HCT116 (cell line): ENCODE measurements around the gene CERS4. TPM values are rescaled to one million over a fixed set of nuclear protein-coding genes. Genes with fewer than 3 reads are reported as not detected.

ENCODE experiments used
- ATAC-seq: fragments of 200-7000 bp; cut with Tn5 transposase; 2 replicates; pipeline ENCODE4 v1.9.1; 2020; ENCODE audit warnings: mild to moderate bottlenecking, moderate library complexity
- BruUV-seq: library from RNA; stranded (reverse); fragments of 400-500 nt; replicated peaks from 2 replicates; lab custom pipeline; 2021; lab: Mats Ljungman, UMichigan
- CTCF ChIA-PET: fragments of 300-600 bp; sonication (Branson Sonifier 250); formaldehyde crosslinking; loops from one replicate; lab custom pipeline; 2021; ENCODE audit warnings: antibody characterized with exemption; lab: Charles Lee
- POLR2A ChIA-PET: fragments of 300-600, 350-600 bp; sonication (Branson Sonifier 250); formaldehyde crosslinking; loops from one replicate; lab custom pipeline; 2021; ENCODE audit warnings: antibody characterized with exemption; lab: Charles Lee
- RAD21 ChIA-PET, 2 experiments: fragments of 300-600 bp; sonication (Branson Sonifier 250); formaldehyde crosslinking; loops; one replicate each; lab custom pipeline; 2023; ENCODE audit warnings: low total read pairs in 2 of 2; ENCODE audit not compliant: uncharacterized antibody in 2 of 2, unreplicated experiment in 2 of 2, low non-redundant PET in 1 of 2; lab: Charles Lee
- DNase-seq: peaks from one replicate; pipeline ENCODE4 v3.0.0-alpha.2; 2010; ENCODE audit warnings: low read depth, low spot score
- H2AFZ ChIP-seq: fragments of 200-600 bp; shearing (Covaris generic), sonication (generic); 2 replicates; pipeline ENCODE4 v1.6.1; 2017; ENCODE audit warnings: low read depth, mixed run types, mixed read lengths, antibody characterized with exemption, low read length; ENCODE audit not compliant: poor library complexity, severe bottlenecking
- H3K27ac ChIP-seq: 2 replicates; pipeline ENCODE4 v1.5.1; 2012; ENCODE audit warnings: low read depth, low read length
- H3K27me3 ChIP-seq: fragments of 200-600 bp; sonication (generic); 2 replicates; pipeline ENCODE4 v1.6.1; 2016; ENCODE audit warnings: mixed run types, low read length, mixed read lengths; ENCODE audit not compliant: insufficient read depth
- H3K36me3 ChIP-seq, 2 experiments: fragments of 200-500 bp in 1 of 2; fragments of 200-600 bp in 1 of 2; sonication (Bioruptor generic) in 1 of 2; sonication (generic) in 1 of 2; 2 replicates each; pipeline versions ENCODE4 v1.5.1 to v1.6.1; 2014 to 2016; ENCODE audit warnings: low read length in 2 of 2, inconsistent platforms in 1 of 2, mixed read lengths in 1 of 2, mixed run types in 1 of 2; ENCODE audit not compliant: insufficient read depth in 2 of 2, control insufficient read depth in 1 of 2
- H3K4me1 ChIP-seq, 2 experiments: fragments of 200-600 bp in 1 of 2; sonication (generic) in 1 of 2; 2 replicates each; pipeline versions ENCODE4 v1.5.1 to v1.6.1; 2012 to 2017; ENCODE audit warnings: low read length in 2 of 2, inconsistent platforms in 1 of 2, mild to moderate bottlenecking in 1 of 2, mixed read lengths in 1 of 2, mixed run types in 1 of 2, moderate library complexity in 1 of 2; ENCODE audit not compliant: insufficient read depth in 2 of 2, control insufficient read depth in 1 of 2
- H3K4me2 ChIP-seq: fragments of 200-600 bp; sonication (generic); 2 replicates; pipeline ENCODE4 v1.6.1; 2017; ENCODE audit warnings: mixed run types, low read length, mixed read lengths
- H3K4me3 ChIP-seq, 2 experiments: fragments of 200-600 bp in 1 of 2; sonication (generic) in 1 of 2; replicated peaks in 1 of 2; 2 replicates each; pipeline ENCODE4 v1.5.1; 2011 to 2016; ENCODE audit warnings: low read length in 2 of 2, control low read depth in 1 of 2, low read depth in 1 of 2, mild to moderate bottlenecking in 1 of 2, mixed read lengths in 1 of 2, mixed run types in 1 of 2
- H3K79me2 ChIP-seq: fragments of 200-600 bp; sonication (generic); 2 replicates; pipeline ENCODE4 v1.6.1; 2017; ENCODE audit warnings: mild to moderate bottlenecking, mixed run types, low read length, moderate library complexity, mixed read lengths; ENCODE audit not compliant: insufficient read depth
- H3K9ac ChIP-seq: fragments of 200-600 bp; sonication (generic); 2 replicates; pipeline ENCODE4 v1.6.1; 2016; ENCODE audit warnings: low read length, mixed read lengths
- H3K9me2 ChIP-seq: fragments of 200-600 bp; sonication (generic), shearing (Covaris generic); 2 replicates; pipeline ENCODE4 v1.6.1; 2017; ENCODE audit warnings: mixed run types, mild to moderate bottlenecking, moderate library complexity; ENCODE audit not compliant: insufficient read depth
- H3K9me3 ChIP-seq, 2 experiments: fragments of 200-500 bp in 1 of 2; fragments of 200-600 bp in 1 of 2; sonication (Bioruptor generic) in 1 of 2; sonication (generic) in 1 of 2; 2 replicates each; pipeline ENCODE4 v1.6.1; 2014 to 2017; ENCODE audit warnings: low read length in 2 of 2, mixed read lengths in 2 of 2, inconsistent platforms in 1 of 2, low read depth in 1 of 2, mild to moderate bottlenecking in 1 of 2, mixed run types in 1 of 2, moderate library complexity in 1 of 2; ENCODE audit not compliant: control insufficient read depth in 1 of 2, insufficient read depth in 1 of 2
- H4K20me1 ChIP-seq: fragments of 200-600 bp; sonication (generic), shearing (Covaris generic); 2 replicates; pipeline ENCODE4 v1.6.1; 2017; ENCODE audit warnings: mixed run types, mild to moderate bottlenecking, moderate library complexity; ENCODE audit not compliant: insufficient read depth
- CTCF ChIP-seq, 3 experiments: fragments of 200-600 bp in 1 of 3; sonication (generic) in 1 of 3; IDR thresholded peaks in 2 of 3; conservative IDR thresholded peaks in 1 of 3; 2 replicates each; pipeline ENCODE4 v1.5.1; 2012 to 2017; ENCODE audit warnings: low read depth in 2 of 3, low read length in 2 of 3, antibody characterized with exemption in 1 of 3, borderline replicate concordance in 1 of 3, control low read depth in 1 of 3, mild to moderate bottlenecking in 1 of 3, mixed read lengths in 1 of 3, mixed run types in 1 of 3, moderate library complexity in 1 of 3; ENCODE audit not compliant: insufficient read depth in 1 of 3
- EGR1 ChIP-seq: IDR thresholded peaks from 2 replicates; pipeline ENCODE4 v1.6.1; 2012; ENCODE audit warnings: low read depth
- EZH2 ChIP-seq: fragments of 200-600 bp; sonication (generic); IDR thresholded peaks from 2 replicates; pipeline ENCODE4 v1.6.1; 2017; ENCODE audit warnings: antibody characterized with exemption, mixed run types
- FOSL1 ChIP-seq: IDR thresholded peaks from 2 replicates; pipeline ENCODE4 v1.6.1; 2012; ENCODE audit warnings: low read depth
- POLR2A ChIP-seq: IDR thresholded peaks from 2 replicates; pipeline ENCODE4 v1.7.0; 2011; ENCODE audit warnings: borderline replicate concordance; ENCODE audit not compliant: insufficient read depth, insufficient read length; ENCODE audit errors: extremely low read depth
- REST ChIP-seq: IDR thresholded peaks from 2 replicates; pipeline ENCODE4 v1.6.1; 2012; ENCODE audit warnings: low read depth
- SP1 ChIP-seq: IDR thresholded peaks from 2 replicates; pipeline ENCODE4 v1.6.1; 2012; ENCODE audit warnings: low read depth
- YY1 ChIP-seq: IDR thresholded peaks from 2 replicates; pipeline ENCODE4 v1.6.1; 2011; ENCODE audit warnings: low read length, low read depth, moderate library complexity, mild to moderate bottlenecking; ENCODE audit not compliant: insufficient replicate concordance; ENCODE audit errors: extremely low read depth
- ZFX ChIP-seq: fragments of 450-650 bp; IDR thresholded peaks from 2 replicates; pipeline ENCODE4 v1.6.1; 2017
- intact Hi-C: fragments of 100-400 bp; cut with micrococcal nuclease; formaldehyde crosslinking; loops from 2 replicates; pipeline ENCODE4 v1.10.0; 2022
- total RNA-seq: library from RNA; stranded (reverse); gene quantifications from one replicate; pipeline ENCODE4 v1.2.1, GENCODE V29; 2021; ENCODE audit not compliant: unreplicated experiment

CERS4 gene
- total RNA-seq, 1 experiment from 2014 or later: 26.0 TPM

- TF ChIP-seq YY1: no peak
These were observed 39.5 kb downstream of the CERS4 start (continued) for GRCh38 chr19:8248348-8249328.

GRCh38 chr19:8250596-8250995, 41.4 kb downstream of the CERS4 start:
- intact Hi-C loops: loop anchor here (5.0 kb wide), 2 partner anchors 233 to 248 kb away; no protein-coding TSS in a partner anchor
- RAD21 ChIA-PET: no interaction called here
- H3K9ac ChIP-seq: no peak overlapping the region

More at GRCh38 chr19:8250596-8250995, 41.4 kb downstream of the CERS4 start:
- Histone ChIP-seq H2AFZ (no peak overlapping the region), H3K9me3 (no peaks in the 10 kb centered on the region), H3K4me2 (no peak overlapping the region), H3K4me3 (no peak overlapping the region), H3K79me2 (no peaks in the 10 kb centered on the region), H3K4me1 (peaks cover 0 to 5% of the 10 kb centered on the region in 2 experiments; a peak in 2 of 4 replicates), H3K27ac (no peak overlapping the region), H3K27me3 (no peaks in the 10 kb centered on the region), H4K20me1 (no peaks in the 10 kb centered on the region), H3K9me2 (no peaks in the 10 kb centered on the region), H3K36me3 (no peaks in the 10 kb centered on the region)
- ChIA-PET POLR2A (interaction anchor here (1.0 kb wide), 1 partner anchor 307 kb away, joined by 3 read pairs; the partner anchor contains the start of gene TIMM44), CTCF (interaction anchor here (0.9 to 2.1 kb wide), 2 partner anchors 92 to 306 kb away, joined by 3 to 16 read pairs; no protein-coding TSS in a partner anchor)
- ATAC-seq: no peak
- BruUV-seq: no TSS peak
- TF ChIP-seq POLR2A: no peak
- no peak for TF ChIP-seq EGR1
- no peak for TF ChIP-seq EZH2
- no peak for TF ChIP-seq REST
- TF ChIP-seq YY1: no peak
- no peak for TF ChIP-seq FOSL1
- TF ChIP-seq SP1: no peak
- TF ChIP-seq CTCF (IDR thresholded peaks at IDR 0.05 in 2 of 3, conservative IDR thresholded peaks at IDR 0.05 in 1 of 3; ENCODE audit: borderline replicate concordance in 1 of 3, insufficient read depth in 1 of 3, low read depth in 2 of 3, low read length in 2 of 3): no peak
- no peak for TF ChIP-seq ZFX
- no peak for DNase-seq
